Measurements from ENCODE around the gene CAPZA1.

- no peak for TF ChIP-seq POLR2AphosphoS5 (IDR thresholded peaks at IDR 0.05)
- TF ChIP-seq CTCF (IDR thresholded peaks at IDR 0.05) = no peak
- no peak for TF ChIP-seq POLR2A (IDR thresholded peaks at IDR 0.05)
Observed at GRCh38 chr1:112581586-112582192, 37.9 kb upstream of the CAPZA1 start.

All from gastroesophageal sphincter (tissue), 3 donors.